ENCODE measurements around the gene GPANK1. TPM values are rescaled to one million over a fixed set of nuclear protein-coding genes. Genes with fewer than 3 reads are reported as not detected.

The GPANK1 gene
- total and polyA plus RNA-seq, 9 of the 15 experiments (the other 6 are each of a cell fraction or from before 2014, with no cell fraction given), result 32.2 to 111 (median 46.3) TPM

DNA sequence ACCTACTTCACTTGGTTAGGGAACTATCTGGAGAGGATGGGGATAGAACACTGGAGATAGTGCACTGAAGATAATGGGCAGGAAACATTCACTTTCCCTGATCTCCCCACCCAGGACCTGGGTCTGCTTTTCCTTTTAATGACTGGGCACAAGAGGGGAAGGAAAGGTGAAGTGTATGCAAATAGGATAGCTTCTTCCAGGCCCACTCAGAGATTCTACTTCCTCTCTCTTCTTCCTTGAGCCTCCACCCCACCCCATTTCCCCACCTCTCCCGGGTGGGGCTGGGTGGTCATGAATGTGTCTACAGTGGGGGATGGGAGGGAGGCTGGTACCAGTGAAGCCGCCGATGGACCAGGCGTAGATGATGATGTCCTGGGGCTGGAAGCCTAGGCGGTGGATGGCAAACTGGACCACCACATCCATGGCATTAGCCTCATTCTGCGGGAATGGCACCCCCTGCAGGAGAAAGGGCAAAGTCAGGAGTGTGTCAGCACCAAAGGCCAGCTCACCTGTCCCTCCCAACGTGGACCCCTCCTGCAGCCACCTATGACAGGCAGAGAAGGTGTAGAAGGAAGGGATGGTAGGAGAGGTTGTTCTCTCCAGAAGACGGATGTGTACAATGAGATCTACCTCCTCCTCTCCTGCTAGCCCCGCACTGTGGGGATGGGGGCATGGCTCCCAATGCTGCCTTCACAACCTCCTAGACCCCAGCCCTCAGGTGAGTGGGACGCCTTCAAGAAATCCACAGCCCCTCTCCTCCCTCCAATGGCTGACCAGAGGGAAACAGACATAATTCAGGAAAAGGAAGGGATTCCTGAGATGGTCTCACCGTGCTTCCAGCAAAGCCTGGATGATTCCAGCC lies 24.7 kb upstream of the GPANK1 start (continued):
- TF ChIP-seq ZNF644 (tag; IDR thresholded peaks at IDR 0.05; ENCODE audit: low read depth) (no peak), RBM17 (IDR thresholded peaks at IDR 0.05; ENCODE audit: borderline replicate concordance, low read depth, low read length) (no peak), KDM4B (IDR thresholded peaks at IDR 0.05; ENCODE audit: borderline replicate concordance in 2 of 2, low read depth in 1 of 2) (no peak), SAFB (IDR thresholded peaks at IDR 0.05; ENCODE audit: borderline replicate concordance, low read depth, low read length) (no peak), ZNF253 (CRISPR knock-in tag; conservative IDR thresholded peaks at IDR 0.05) (no peak), FOXJ3 (CRISPR knock-in tag; IDR thresholded peaks at IDR 0.05) (no peak), SMARCA4 (IDR thresholded peaks at IDR 0.05) (no peak), FOS (IDR thresholded peaks at IDR 0.05; ENCODE audit: extremely low read depth, insufficient read length) (no peak), BHLHE40 (IDR thresholded peaks at IDR 0.05; ENCODE audit: low read length) (no peak), FOXA1 (IDR thresholded peaks at IDR 0.05; ENCODE audit: borderline replicate concordance) (no peak), RBM39 (optimal IDR thresholded peaks at IDR 0.05; ENCODE audit: low read depth, low read length) (peak; percentile 47), SNRNP70 (optimal IDR thresholded peaks at IDR 0.05; ENCODE audit: low read depth, low read length) (no peak), ADNP (tag; IDR thresholded peaks at IDR 0.05) (no peak), ZNF75A (CRISPR knock-in tag; IDR thresholded peaks at IDR 0.05) (no peak), ZNF3 (CRISPR knock-in tag; IDR thresholded peaks at IDR 0.05) (no peak), ZNF197 (CRISPR knock-in tag; IDR thresholded peaks at IDR 0.05; ENCODE audit: low read depth) (no peak), ZNF384 (IDR thresholded peaks at IDR 0.05; ENCODE audit: low read depth, low read length) (no peak), EWSR1 (IDR thresholded peaks at IDR 0.05; ENCODE audit: borderline replicate concordance, low read depth, partially characterized antibody) (no peak), ZNF57 (CRISPR knock-in tag; IDR thresholded peaks at IDR 0.05) (no peak), MYNN (IDR thresholded peaks at IDR 0.05) (0 out of 2 replicates have a peak, but pooled peaks have one; percentile 27), MYNN (CRISPR knock-in tag; IDR thresholded peaks at IDR 0.05) (no peak), ZBED1 (IDR thresholded peaks at IDR 0.05) (no peak), TRIM28 (IDR thresholded peaks at IDR 0.05) (no peak)
- TF ChIP-seq, protein P1, sequence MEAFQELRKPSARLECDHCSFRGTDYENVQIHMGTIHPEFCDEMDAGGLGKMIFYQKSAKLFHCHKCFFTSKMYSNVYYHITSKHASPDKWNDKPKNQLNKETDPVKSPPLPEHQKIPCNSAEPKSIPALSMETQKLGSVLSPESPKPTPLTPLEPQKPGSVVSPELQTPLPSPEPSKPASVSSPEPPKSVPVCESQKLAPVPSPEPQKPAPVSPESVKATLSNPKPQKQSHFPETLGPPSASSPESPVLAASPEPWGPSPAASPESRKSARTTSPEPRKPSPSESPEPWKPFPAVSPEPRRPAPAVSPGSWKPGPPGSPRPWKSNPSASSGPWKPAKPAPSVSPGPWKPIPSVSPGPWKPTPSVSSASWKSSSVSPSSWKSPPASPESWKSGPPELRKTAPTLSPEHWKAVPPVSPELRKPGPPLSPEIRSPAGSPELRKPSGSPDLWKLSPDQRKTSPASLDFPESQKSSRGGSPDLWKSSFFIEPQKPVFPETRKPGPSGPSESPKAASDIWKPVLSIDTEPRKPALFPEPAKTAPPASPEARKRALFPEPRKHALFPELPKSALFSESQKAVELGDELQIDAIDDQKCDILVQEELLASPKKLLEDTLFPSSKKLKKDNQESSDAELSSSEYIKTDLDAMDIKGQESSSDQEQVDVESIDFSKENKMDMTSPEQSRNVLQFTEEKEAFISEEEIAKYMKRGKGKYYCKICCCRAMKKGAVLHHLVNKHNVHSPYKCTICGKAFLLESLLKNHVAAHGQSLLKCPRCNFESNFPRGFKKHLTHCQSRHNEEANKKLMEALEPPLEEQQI (IDR thresholded peaks at IDR 0.05), result no peak
- TF ChIP-seq, protein P2, sequence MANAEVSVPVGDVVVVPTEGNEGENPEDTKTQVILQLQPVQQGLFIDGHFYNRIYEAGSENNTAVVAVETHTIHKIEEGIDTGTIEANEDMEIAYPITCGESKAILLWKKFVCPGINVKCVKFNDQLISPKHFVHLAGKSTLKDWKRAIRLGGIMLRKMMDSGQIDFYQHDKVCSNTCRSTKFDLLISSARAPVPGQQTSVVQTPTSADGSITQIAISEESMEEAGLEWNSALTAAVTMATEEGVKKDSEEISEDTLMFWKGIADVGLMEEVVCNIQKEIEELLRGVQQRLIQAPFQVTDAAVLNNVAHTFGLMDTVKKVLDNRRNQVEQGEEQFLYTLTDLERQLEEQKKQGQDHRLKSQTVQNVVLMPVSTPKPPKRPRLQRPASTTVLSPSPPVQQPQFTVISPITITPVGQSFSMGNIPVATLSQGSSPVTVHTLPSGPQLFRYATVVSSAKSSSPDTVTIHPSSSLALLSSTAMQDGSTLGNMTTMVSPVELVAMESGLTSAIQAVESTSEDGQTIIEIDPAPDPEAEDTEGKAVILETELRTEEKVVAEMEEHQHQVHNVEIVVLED (CRISPR knock-in tag; IDR thresholded peaks at IDR 0.05), result no peak
- TF ChIP-seq, protein P3, sequence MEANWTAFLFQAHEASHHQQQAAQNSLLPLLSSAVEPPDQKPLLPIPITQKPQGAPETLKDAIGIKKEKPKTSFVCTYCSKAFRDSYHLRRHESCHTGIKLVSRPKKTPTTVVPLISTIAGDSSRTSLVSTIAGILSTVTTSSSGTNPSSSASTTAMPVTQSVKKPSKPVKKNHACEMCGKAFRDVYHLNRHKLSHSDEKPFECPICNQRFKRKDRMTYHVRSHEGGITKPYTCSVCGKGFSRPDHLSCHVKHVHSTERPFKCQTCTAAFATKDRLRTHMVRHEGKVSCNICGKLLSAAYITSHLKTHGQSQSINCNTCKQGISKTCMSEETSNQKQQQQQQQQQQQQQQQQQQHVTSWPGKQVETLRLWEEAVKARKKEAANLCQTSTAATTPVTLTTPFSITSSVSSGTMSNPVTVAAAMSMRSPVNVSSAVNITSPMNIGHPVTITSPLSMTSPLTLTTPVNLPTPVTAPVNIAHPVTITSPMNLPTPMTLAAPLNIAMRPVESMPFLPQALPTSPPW (CRISPR knock-in tag; IDR thresholded peaks at IDR 0.05), result no peak
